ENCODE results near the gene THBS3.
A peak's percentile ranks its signal among the peaks of the same experiment; 100 is the strongest.
"Not testable (repeated sequence)": the region's sequence is repeated elsewhere in the genome, so short reads cannot be mapped to it uniquely, and the experiment has no call there.

Gene THBS3

DNA sequence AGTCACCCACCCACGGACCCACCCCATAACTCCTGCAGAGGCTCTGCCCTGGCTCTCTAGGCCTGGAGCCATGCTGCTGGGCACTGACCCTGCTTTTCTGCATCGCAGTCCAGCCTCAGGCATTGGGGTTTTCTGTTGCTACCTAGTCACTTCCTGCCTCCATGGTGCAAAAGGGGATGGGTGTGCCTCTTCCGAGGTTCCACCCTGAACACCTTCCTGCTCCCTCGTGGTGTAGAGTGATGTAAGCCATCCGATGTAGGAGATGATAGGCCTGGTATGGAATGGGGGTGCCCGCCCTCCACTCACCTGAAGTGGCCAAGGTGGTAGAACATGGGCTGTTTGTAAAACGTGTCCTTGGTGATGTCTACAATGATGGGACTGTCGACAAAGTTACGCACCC is 27.7 kb upstream of the THBS3 start:
- not testable (repeated sequence) for DNase-seq (ENCODE audit: low spot score)

DNA sequence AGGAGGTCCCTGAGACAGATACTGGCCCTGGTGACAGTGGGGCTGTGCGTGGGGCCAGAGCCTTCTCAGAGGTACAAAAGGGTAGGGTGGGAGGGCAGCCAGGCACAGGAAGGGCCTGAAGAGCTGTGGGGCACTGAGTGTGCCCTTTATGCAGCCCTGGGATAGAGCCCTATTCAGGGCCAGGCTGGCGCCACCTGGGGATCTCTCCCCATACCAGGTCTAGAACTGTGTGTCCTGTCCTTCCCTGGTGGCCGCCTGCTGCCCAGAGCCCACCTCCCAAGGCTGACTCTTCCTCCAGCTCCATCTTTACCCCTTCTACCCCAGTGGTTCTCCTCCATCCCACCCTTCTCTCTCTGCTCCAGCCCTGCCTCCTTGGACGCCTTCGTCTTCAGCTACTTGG is 25.8 kb upstream of the THBS3 start:
- DNase-seq (ENCODE audit: low spot score) = not testable (repeated sequence)

DNA sequence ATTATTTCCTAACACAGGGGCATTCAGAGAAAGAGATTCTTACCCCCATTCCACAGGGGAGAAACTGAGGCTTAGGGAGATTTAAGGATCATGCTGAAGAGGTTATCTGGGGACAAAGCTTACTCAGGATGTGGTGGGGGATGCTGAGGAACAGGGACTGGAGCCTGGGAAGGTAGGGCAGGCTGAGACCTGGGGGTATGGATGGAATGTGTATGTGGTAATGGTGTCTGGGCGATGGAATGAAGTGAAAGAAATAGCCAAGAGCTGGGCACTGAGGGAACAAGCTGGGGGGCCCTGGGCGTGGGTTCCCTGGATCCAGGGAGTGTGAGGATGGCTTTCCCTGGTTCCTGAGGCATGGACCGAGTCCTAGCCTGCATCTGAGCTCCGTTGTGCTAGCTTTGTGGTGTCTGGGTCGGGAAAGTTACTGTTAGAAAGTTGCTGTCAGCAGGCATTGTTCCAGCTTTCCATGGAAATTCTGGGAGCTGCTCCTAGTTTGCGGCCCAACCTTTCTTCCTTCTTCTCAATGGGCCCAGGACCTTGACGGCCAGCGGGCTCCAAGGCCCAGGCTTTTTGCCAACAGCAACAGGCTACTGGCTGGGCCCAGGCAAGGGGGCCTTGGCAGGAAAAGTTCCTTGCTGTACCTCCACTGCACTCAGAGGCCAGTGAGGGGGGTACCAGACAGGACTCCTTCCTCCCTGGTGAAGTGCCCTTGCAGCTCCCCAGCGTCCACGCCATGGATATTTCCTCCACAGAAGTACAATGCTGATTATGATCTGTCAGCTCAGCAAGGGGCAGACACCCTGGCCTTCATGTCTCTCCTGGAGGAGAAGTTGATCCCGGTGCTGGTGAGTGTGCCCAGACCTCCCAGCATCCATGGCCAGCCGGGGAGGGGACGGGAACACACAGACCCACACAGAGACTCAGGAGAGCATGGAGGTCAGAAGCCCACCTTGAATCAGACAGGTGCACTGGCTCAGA is 24.6 kb upstream of the THBS3 start:
- not testable (repeated sequence) for DNase-seq (ENCODE audit: low spot score)

DNA sequence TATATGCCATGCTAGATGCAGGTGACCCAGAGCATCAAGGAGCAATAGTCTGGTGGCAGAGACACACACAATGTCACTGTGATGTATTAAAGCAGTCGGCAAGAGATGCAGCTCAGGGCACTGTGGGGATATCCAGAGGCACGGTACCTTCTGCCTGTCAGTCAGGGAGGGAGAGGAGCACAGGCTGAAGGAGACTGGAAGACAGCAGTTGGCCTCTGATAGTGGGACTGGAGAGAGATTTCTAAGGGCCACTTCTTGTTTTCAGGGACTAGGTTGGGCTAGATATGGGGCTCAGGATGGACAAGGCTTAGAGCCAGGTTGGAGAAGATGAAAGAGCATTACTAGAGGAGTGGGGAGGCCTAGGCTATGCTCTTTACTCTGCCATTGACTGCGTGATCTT is 23.6 kb upstream of the THBS3 start:
- DNase-seq (ENCODE audit: low spot score) = not testable (repeated sequence)

DNA sequence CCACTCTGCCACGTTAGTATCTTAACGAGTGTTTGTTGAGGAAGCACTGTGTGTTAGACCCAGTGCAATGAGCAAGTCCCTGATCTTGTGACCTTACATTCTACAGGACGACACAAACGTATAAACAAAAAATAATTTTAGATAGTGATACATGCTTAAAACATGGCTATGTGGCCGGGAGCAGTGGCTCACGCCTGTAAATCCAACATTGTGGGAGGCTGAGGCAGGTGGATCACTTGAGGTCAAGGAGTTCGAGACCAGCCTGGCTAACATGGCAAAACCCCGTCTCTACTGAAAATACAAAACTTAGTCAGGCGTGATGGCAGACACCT is 20.4 kb upstream of the THBS3 start:
- no peak for DNase-seq (ENCODE audit: low spot score)

DNA sequence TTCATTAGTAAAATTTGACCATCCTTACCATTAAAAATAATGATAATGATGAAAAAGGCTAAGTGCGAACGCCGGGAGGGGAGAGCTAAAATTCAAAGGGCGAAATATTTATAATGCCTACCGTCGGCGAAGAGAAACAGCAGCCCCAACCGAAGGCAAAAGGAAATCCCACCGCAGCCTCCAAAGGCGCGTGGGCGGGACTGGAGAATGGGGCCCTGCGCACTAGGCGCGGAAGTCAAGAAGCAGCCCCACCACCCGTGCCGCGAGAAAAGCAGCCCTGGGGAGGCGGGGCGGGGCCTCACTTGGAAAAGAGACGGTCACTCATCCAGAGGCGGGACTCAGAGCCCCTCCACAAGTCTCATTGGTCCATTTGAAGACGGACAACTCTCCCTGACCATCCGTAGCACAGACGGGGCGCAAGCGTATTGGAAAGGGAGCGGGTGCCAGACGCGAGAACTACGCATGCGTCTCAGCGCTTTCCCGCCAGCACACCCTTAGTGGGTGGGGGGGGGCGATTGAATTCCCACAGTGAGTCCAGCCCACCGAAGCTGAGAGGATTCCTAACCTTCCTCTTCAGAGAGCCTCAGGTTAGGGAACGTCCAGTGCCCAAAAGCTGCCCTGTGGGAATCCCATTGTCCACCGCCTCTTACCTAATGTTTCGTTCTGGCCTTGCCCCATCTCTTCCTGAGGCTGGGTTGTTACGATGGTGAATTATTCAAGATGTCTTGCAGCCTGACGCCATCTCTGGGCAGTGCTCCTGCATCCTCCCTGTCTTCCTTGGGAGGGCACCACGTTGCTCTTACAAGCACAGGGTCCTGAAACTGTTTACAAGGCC is 19.8 kb upstream of the THBS3 start:
- DNase-seq (ENCODE audit: low spot score) = peak; percentile 99

DNA sequence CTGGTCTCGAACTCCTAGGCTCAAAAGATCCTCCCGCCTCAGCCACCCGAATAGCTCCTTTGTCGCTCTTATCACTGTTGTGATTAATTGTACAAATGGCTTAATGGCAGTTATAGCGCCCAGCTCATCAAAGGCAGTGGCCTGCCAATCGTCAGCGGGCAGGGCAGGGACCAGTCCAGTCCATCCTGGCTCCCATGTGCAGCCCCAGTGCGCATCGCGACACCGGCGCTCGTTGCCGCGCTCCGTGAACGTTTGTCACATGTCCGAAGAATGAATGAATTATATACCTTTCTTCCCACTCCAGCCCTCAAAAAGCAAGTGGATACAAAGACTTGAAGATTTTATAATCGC is 19.2 kb upstream of the THBS3 start:
- no peak for DNase-seq (ENCODE audit: low spot score)

DNA sequence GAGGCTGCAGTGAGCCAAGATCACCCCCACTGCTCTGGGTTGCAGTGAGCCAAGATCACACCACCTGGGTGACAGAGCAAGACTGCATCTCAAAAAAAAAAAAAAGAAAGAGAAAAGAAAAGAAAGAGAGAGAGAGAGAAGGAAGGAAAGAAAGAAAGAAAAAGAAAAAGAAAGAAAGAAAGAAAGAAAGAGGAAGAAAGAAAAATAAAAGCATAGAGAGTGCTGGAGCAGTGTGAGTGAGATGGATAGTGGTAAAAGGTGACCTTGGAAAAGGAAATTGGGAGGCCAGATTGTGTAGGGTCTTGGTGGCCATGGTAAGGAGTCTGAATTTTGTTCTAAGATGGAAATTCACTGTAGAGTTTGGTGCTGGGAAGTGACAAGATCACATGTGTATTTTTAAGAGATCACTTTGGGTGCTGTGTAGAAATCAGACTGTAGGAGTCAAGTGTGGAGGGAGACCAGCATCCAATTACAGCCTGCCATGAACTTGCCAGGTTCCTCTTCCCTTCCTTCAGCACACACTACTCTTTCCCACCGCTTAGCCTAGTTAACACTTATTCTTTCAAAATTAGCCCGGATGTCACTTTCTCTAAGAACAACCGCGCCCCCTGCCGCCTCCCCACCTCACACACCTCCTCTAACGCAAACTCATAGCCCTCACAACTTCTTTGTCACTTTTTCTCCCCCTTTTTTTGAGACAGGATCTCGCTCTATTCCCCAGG is 18.7 kb upstream of the THBS3 start:
- DNase-seq (ENCODE audit: low spot score) = peak; percentile 69

DNA sequence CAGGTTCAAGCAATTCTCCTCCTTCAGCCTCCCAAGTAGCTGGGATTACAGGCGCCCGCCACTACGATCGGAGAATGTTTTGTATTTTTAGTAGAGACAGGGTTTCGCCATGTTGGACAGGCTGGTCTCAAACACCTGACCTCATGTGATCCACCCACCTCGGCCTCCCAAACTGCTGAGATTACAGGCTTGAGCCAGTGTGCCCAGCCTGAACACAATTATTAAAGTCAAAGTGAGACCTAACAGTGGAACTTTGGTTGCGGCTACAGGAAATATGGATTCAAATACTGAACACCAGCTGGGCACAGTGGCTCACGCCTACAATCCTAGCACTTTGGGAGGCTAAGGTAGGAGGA is 17.7 kb upstream of the THBS3 start:
- DNase-seq (ENCODE audit: low spot score) = not testable (repeated sequence)

DNA sequence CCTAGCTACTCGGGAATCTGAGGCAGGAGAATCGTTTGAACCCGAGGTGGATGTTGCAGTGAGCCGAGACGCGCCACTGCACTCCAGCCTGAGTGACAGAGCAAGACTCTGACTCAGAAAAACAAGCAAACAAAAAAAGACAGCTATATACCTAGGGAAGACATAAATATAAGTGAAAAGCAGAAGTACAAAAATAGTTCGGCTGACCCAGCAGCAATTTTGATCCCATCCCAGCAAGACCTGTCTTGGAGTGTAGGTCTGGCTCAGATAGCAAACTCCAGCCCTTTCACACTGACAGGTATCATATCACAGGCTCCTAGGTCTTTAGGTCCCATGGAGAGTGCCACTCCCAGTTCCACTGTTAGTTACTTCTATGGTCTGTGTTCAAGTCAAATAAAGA is 15.3 kb upstream of the THBS3 start:
- DNase-seq (ENCODE audit: low spot score) = no peak

DNA sequence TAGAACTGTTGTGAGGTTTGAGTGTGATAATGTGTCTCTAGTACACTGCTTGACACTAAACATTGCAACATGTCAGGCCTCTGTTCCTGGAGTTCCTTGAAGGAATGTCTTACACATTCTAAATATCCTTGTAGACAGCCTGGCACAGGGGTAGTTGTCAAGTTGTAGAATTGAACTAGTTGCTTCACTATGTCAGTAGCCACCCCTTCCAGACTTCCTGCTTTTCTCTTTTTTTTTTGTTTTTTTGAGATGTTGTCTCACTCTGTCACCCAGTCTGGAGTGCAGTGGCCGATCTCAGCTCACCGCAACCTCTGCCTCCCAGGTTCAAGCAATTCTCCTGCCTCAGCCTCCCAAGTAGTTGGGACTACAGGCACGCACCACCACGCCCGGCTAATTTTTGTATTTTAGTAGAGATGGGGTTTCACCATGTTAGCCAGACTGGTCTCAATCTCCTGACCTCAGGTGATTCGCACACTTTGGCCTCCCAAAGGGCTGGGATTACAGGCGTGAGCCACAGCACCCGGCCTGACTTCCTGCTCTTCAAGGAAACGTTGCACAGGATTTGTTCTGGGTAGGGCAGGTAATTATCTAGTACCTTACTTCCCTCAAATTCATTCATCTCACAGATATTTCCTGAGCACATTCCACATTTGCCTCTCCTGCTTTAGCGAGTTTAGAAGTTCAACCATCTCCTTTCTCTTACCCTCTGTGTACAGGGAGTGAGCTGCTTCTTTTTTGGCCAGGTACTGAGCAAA is 12.7 kb upstream of the THBS3 start:
- DNase-seq (ENCODE audit: low spot score) = not testable (repeated sequence)

- peak; percentile 71 for DNase-seq (ENCODE audit: low spot score)
Observed at GRCh38 chr1:155219592-155220031, 11.9 kb upstream of the THBS3 start.

- peak; percentile 88 for DNase-seq (ENCODE audit: low spot score)
Observed at GRCh38 chr1:155218854-155219591, 11.3 kb upstream of the THBS3 start.

- DNase-seq (ENCODE audit: low spot score) = not testable (repeated sequence)
Observed at GRCh38 chr1:155214702-155215101, 7.0 kb upstream of the THBS3 start.

GRCh38 chr1:155212051-155212440 is 4.3 kb upstream of the THBS3 start:
- DNase-seq (ENCODE audit: low spot score) = not testable (repeated sequence)

- not testable (repeated sequence) for DNase-seq (ENCODE audit: low spot score)
Observed at GRCh38 chr1:155211381-155212050, 3.8 kb upstream of the THBS3 start.

DNA sequence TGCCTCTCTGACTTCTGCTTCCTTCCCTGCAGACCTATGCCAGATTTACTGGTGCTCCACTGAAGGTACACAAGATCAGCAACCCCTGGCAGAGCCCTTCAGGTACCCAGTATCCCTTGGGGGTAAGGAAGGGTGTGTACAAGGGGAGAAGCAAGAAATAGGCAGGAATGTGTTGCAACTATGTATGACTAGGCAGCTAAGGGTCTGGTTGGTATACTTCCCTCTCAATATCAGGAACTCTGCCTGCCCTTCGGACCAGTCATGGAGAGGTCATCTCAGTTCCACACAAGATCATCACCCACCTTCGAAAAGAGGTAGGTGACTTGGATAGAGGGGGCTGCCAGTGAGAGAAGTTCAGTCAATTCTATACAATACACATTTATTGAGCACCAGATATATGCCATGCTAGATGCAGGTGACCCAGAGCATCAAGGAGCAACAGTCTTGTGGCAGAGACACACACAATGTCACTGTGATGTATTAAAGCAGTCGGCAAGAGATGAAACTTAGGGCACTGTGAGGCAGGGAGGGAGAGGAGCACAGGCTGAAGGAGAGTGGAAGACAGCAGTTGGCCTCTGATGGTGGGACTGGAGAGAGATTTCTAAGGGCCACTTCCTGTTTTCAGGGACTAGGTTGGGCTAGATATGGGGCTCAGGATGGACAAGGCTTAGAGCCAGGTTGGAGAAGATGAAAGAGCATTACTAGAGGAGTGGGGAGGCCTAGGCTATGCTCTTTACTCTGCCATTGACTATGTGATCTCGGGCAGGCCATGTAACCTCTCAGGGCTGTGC is 2.8 kb upstream of the THBS3 start:
- no peak for DNase-seq (ENCODE audit: low spot score)

- DNase-seq (ENCODE audit: low spot score) = no peak
Observed at GRCh38 chr1:155209312-155209721, 1.6 kb upstream of the THBS3 start.

- peak; percentile 84 for DNase-seq (ENCODE audit: low spot score)
Observed at GRCh38 chr1:155208541-155209311, 1.0 kb upstream of the THBS3 start, which contains the start of gene MTX1. MTX1 (plus strand) TSS chr1:155208695; CDS start chr1:155208805, 110 bp downstream.
